ENCODE results near the gene B3GNT9. TPM values are rescaled to one million over a fixed set of nuclear protein-coding genes. Genes with fewer than 3 reads are reported as not detected.

The B3GNT9 gene
- polyA plus RNA-seq, 1 of the 3 experiments (the other 2 are of a cell fraction), result 9.9 TPM

GRCh38 chr16:67187175-67187890 is 36.5 kb upstream of the B3GNT9 start:
- WGBS (ENCODE audit: low lambda C conversion rate), result 84% methylated on average over 14 of the region's 26 CpGs
- TF ChIP-seq IRF3 (IDR thresholded peaks at IDR 0.05; ENCODE audit: low read depth, low read length) (no peak), USF1 (IDR thresholded peaks at IDR 0.05; ENCODE audit: borderline replicate concordance, low read depth) (no peak), ZBTB33 (IDR thresholded peaks at IDR 0.05; ENCODE audit: borderline replicate concordance, low read depth) (no peak), GATA2 (CRISPR knock-in tag; IDR thresholded peaks at IDR 0.05) (no peak), MEF2A (IDR thresholded peaks at IDR 0.05; ENCODE audit: borderline replicate concordance, low read depth) (no peak), RCOR1 (IDR thresholded peaks at IDR 0.05; ENCODE audit: low read length) (no peak), NRF1 (IDR thresholded peaks at IDR 0.05; ENCODE audit: low read depth, low read length) (no peak), FOSL2 (IDR thresholded peaks at IDR 0.05; ENCODE audit: borderline replicate concordance, low read depth) (no peak), MAX (IDR thresholded peaks at IDR 0.05; ENCODE audit: low read depth) (no peak), EZH2phosphoT487 (IDR thresholded peaks at IDR 0.05; ENCODE audit: borderline replicate concordance, low read depth) (no peak), CHD2 (IDR thresholded peaks at IDR 0.05; ENCODE audit: low read length, partially characterized antibody) (no peak), JUND (IDR thresholded peaks at IDR 0.05) (no peak)
- POLR2A ChIA-PET, result no interaction called here

More at GRCh38 chr16:67187175-67187890, 36.5 kb upstream of the B3GNT9 start:
- Histone ChIP-seq H3K9me2 (no peaks in the 10 kb centered on the region), H3K4me3 (ENCODE audit: low read depth in 2 of 2, low read length in 1 of 2) (0 out of 4 replicates have a peak overlapping the region, but pooled peaks of 1 of the 2 experiments have one; percentile 36), H3K27ac (ENCODE audit: low read depth in 2 of 2, low read length in 1 of 2) (peak overlapping the region in 1 of 2 experiments; percentile 57; a peak in 2 of 4 replicates), H3K9me3 (no peaks in the 10 kb centered on the region), H4K20me1 (ENCODE audit: insufficient read depth) (0 out of 2 replicates have a peak, but pooled peaks cover 1% of the 10 kb centered on the region), H3K27me3 (ENCODE audit: insufficient read depth) (no peaks in the 10 kb centered on the region), H3F3A (replicated peaks; ENCODE audit: insufficient read depth) (peaks cover 22% of the 10 kb centered on the region), H3K4me1 (ENCODE audit: control insufficient read depth in 1 of 2, insufficient read depth in 2 of 2, low read depth in 1 of 2, low read length in 1 of 2) (peaks cover 18 to 25% of the 10 kb centered on the region in 2 experiments), H3K9ac (no peak overlapping the region), H2AFZ (ENCODE audit: low read depth) (no peak overlapping the region), H3K79me2 (ENCODE audit: insufficient read depth) (peaks cover 18% of the 10 kb centered on the region), H3K4me2 (peak overlapping the region; percentile 92), H3K36me3 (replicated peaks in 1 of 2; ENCODE audit: control insufficient read depth in 1 of 2, insufficient read depth in 2 of 2, low read length in 1 of 2) (no peaks in the 10 kb centered on the region)
- CTCF ChIA-PET, result interaction anchor here (0.6 to 3.5 kb wide), 5 partner anchors 13 to 233 kb away, joined by 3 to 11 read pairs (median 6); partner anchors contain the start of gene CES3
- DNase-seq, result no peak

All from SK-N-SH (cell line).